ENCODE data around the gene DDX19B.
"Not testable (repeated sequence)": the region's sequence is repeated elsewhere in the genome, so short reads cannot be mapped to it uniquely, and the experiment has no call there.

GRCh38 chr16:70370145-70370544 lies 71.2 kb downstream of the DDX19B start:
- peak; percentile 30; the same call in 1 of the 2 replicates for TF ChIP-seq CTCF (IDR thresholded peaks at IDR 0.05)
- not testable (repeated sequence) for TF ChIP-seq HMGXB4 (CRISPR knock-in tag; IDR thresholded peaks at IDR 0.05); ZNF138 (CRISPR knock-in tag; conservative IDR thresholded peaks at IDR 0.05); CREB1 (CRISPR knock-in tag; IDR thresholded peaks at IDR 0.05); FOXJ3 (CRISPR knock-in tag; IDR thresholded peaks at IDR 0.05; ENCODE audit: borderline replicate concordance); CREM (CRISPR knock-in tag; IDR thresholded peaks at IDR 0.05); ZNF512 (CRISPR knock-in tag; IDR thresholded peaks at IDR 0.05; ENCODE audit: borderline replicate concordance)
- TF ChIP-seq, protein P1, sequence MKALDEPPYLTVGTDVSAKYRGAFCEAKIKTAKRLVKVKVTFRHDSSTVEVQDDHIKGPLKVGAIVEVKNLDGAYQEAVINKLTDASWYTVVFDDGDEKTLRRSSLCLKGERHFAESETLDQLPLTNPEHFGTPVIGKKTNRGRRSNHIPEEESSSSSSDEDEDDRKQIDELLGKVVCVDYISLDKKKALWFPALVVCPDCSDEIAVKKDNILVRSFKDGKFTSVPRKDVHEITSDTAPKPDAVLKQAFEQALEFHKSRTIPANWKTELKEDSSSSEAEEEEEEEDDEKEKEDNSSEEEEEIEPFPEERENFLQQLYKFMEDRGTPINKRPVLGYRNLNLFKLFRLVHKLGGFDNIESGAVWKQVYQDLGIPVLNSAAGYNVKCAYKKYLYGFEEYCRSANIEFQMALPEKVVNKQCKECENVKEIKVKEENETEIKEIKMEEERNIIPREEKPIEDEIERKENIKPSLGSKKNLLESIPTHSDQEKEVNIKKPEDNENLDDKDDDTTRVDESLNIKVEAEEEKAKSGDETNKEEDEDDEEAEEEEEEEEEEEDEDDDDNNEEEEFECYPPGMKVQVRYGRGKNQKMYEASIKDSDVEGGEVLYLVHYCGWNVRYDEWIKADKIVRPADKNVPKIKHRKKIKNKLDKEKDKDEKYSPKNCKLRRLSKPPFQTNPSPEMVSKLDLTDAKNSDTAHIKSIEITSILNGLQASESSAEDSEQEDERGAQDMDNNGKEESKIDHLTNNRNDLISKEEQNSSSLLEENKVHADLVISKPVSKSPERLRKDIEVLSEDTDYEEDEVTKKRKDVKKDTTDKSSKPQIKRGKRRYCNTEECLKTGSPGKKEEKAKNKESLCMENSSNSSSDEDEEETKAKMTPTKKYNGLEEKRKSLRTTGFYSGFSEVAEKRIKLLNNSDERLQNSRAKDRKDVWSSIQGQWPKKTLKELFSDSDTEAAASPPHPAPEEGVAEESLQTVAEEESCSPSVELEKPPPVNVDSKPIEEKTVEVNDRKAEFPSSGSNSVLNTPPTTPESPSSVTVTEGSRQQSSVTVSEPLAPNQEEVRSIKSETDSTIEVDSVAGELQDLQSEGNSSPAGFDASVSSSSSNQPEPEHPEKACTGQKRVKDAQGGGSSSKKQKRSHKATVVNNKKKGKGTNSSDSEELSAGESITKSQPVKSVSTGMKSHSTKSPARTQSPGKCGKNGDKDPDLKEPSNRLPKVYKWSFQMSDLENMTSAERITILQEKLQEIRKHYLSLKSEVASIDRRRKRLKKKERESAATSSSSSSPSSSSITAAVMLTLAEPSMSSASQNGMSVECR (CRISPR knock-in tag; IDR thresholded peaks at IDR 0.05; ENCODE audit: borderline replicate concordance): not testable (repeated sequence)

All from WTC11 (cell line).